ENCODE results near the gene WIF1.

WIF1 gene

DNA sequence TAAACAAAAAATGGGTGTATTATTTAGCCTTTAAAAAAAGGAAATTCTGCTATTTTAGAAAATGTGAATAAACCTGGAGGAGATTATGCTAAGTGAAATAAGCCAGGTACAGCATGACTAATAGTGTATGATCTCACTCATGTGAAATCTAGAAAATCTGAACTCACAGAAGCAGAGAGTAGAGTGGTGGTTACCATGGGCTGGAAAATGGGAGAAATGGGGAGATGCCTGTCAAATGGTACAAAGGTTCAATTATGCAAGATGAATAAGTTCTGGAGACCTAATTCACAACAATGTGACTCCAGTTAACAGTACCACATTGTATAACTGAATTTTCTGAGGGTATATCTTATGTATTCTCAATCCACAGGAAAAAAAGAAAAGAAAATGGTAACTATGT lies 30.9 kb upstream of the WIF1 start:
- POLR2A ChIA-PET = interaction anchor here (1.1 kb wide), 1 partner anchor 17 kb away, joined by 3 read pairs; the partner anchor contains the start of gene LEMD3
- CTCF ChIA-PET = no interaction called here

GRCh38 chr12:65147312-65147905 lies 26.3 kb upstream of the WIF1 start:
- DNase-seq (ENCODE audit: extremely low spot score) = no peak
- ChIA-PET CTCF (no interaction called here), POLR2A (no interaction called here)
- TF ChIP-seq SP1 (IDR thresholded peaks at IDR 0.05) = no peak
- TF ChIP-seq, protein P1, sequence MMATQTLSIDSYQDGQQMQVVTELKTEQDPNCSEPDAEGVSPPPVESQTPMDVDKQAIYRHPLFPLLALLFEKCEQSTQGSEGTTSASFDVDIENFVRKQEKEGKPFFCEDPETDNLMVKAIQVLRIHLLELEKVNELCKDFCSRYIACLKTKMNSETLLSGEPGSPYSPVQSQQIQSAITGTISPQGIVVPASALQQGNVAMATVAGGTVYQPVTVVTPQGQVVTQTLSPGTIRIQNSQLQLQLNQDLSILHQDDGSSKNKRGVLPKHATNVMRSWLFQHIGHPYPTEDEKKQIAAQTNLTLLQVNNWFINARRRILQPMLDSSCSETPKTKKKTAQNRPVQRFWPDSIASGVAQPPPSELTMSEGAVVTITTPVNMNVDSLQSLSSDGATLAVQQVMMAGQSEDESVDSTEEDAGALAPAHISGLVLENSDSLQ (IDR thresholded peaks at IDR 0.05) = peak; percentile 71
- TF ChIP-seq HDGF (IDR thresholded peaks at IDR 0.05; ENCODE audit: borderline replicate concordance) = no peak

More for the DNA sequence above, 30.9 kb upstream of the WIF1 start:
- no peak for DNase-seq (ENCODE audit: extremely low spot score)
- no peak for TF ChIP-seq ZNF384 (IDR thresholded peaks at IDR 0.05)
- no peak for TF ChIP-seq FOXM1 (IDR thresholded peaks at IDR 0.05; ENCODE audit: borderline replicate concordance)
- TF ChIP-seq SP1 (IDR thresholded peaks at IDR 0.05) = no peak
- no peak for TF ChIP-seq FOXK2 (IDR thresholded peaks at IDR 0.05)
- TF ChIP-seq SUZ12 (IDR thresholded peaks at IDR 0.05) = no peak
- TF ChIP-seq TARDBP (IDR thresholded peaks at IDR 0.05) = no peak
- TF ChIP-seq, protein P1 (IDR thresholded peaks at IDR 0.05) = no peak
- TF ChIP-seq L3MBTL2 (conservative IDR thresholded peaks at IDR 0.05) = no peak
- no peak for TF ChIP-seq FOXA1 (IDR thresholded peaks at IDR 0.05)
- no peak for TF ChIP-seq ARNT (IDR thresholded peaks at IDR 0.05)
- TF ChIP-seq HDGF (IDR thresholded peaks at IDR 0.05; ENCODE audit: borderline replicate concordance) = no peak
- no peak for TF ChIP-seq BHLHE40 (IDR thresholded peaks at IDR 0.05; ENCODE audit: borderline replicate concordance)
- TF ChIP-seq CTBP1 (IDR thresholded peaks at IDR 0.05; ENCODE audit: borderline replicate concordance) = no peak
- no peak for TF ChIP-seq LEF1 (IDR thresholded peaks at IDR 0.05; ENCODE audit: borderline replicate concordance)
- TF ChIP-seq ELF4 (IDR thresholded peaks at IDR 0.05) = no peak
- TF ChIP-seq NFRKB (IDR thresholded peaks at IDR 0.05) = no peak

GRCh38 chr12:65140738-65141137 lies 19.6 kb upstream of the WIF1 start:
- TF ChIP-seq LEF1 (IDR thresholded peaks at IDR 0.05; ENCODE audit: borderline replicate concordance) = no peak
- TF ChIP-seq CTBP1 (IDR thresholded peaks at IDR 0.05; ENCODE audit: borderline replicate concordance) = no peak
- TF ChIP-seq SP1 (IDR thresholded peaks at IDR 0.05) = no peak
- TF ChIP-seq FOXM1 (IDR thresholded peaks at IDR 0.05; ENCODE audit: borderline replicate concordance) = no peak
- no peak for TF ChIP-seq FOXK2 (IDR thresholded peaks at IDR 0.05)
- TF ChIP-seq BHLHE40 (IDR thresholded peaks at IDR 0.05; ENCODE audit: borderline replicate concordance) = no peak
- TF ChIP-seq NFRKB (IDR thresholded peaks at IDR 0.05) = no peak
- TF ChIP-seq ELF4 (IDR thresholded peaks at IDR 0.05) = no peak
- no peak for TF ChIP-seq HDGF (IDR thresholded peaks at IDR 0.05; ENCODE audit: borderline replicate concordance)
- TF ChIP-seq SUZ12 (IDR thresholded peaks at IDR 0.05) = no peak
- TF ChIP-seq ARNT (IDR thresholded peaks at IDR 0.05) = no peak
- TF ChIP-seq TARDBP (IDR thresholded peaks at IDR 0.05) = no peak
- no peak for TF ChIP-seq L3MBTL2 (conservative IDR thresholded peaks at IDR 0.05)
- no peak for TF ChIP-seq FOXA1 (IDR thresholded peaks at IDR 0.05)
- TF ChIP-seq, protein P1 (IDR thresholded peaks at IDR 0.05) = no peak
- TF ChIP-seq ZNF384 (IDR thresholded peaks at IDR 0.05) = no peak
- CTCF ChIA-PET = no interaction called here
- DNase-seq (ENCODE audit: extremely low spot score) = no peak
- POLR2A ChIA-PET = no interaction called here

DNA sequence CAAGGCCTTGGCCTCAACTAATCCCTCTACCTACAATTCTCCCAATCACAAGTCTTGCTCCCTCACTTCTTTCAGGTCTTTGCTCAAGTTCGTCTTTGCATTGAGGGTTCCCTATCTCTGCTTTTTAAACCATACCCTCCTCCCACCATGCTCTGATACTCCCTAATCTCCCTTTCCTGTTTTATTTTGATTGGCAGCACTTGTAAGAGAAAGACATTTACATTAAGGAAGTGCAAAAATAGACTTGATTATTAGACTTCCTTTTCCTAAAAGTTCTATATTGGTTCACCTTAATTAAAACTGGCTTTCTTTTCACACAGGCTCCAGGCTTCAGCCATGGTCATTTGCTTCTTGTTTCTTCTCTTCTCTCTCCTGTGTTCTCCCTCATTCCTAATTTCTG lies 18.3 kb upstream of the WIF1 start:
- no peak for DNase-seq (ENCODE audit: extremely low spot score)
- ChIA-PET POLR2A (no interaction called here), CTCF (interaction anchor here (0.7 kb wide), 1 partner anchor 16 kb away, joined by 8 read pairs; no protein-coding TSS in a partner anchor)
- TF ChIP-seq SP1 (IDR thresholded peaks at IDR 0.05) = no peak
- TF ChIP-seq ELF4 (IDR thresholded peaks at IDR 0.05) = no peak
- TF ChIP-seq ZNF384 (IDR thresholded peaks at IDR 0.05) = no peak
- TF ChIP-seq, protein P1 (IDR thresholded peaks at IDR 0.05) = no peak
- TF ChIP-seq L3MBTL2 (conservative IDR thresholded peaks at IDR 0.05) = no peak
- TF ChIP-seq CTBP1 (IDR thresholded peaks at IDR 0.05; ENCODE audit: borderline replicate concordance) = no peak
- TF ChIP-seq FOXK2 (IDR thresholded peaks at IDR 0.05) = no peak
- no peak for TF ChIP-seq HDGF (IDR thresholded peaks at IDR 0.05; ENCODE audit: borderline replicate concordance)
- TF ChIP-seq TARDBP (IDR thresholded peaks at IDR 0.05) = no peak
- TF ChIP-seq NFRKB (IDR thresholded peaks at IDR 0.05) = no peak
- no peak for TF ChIP-seq FOXA1 (IDR thresholded peaks at IDR 0.05)
- TF ChIP-seq FOXM1 (IDR thresholded peaks at IDR 0.05; ENCODE audit: borderline replicate concordance) = no peak
- no peak for TF ChIP-seq ARNT (IDR thresholded peaks at IDR 0.05)
- TF ChIP-seq SUZ12 (IDR thresholded peaks at IDR 0.05) = no peak

GRCh38 chr12:65133879-65134278 lies 12.8 kb upstream of the WIF1 start:
- TF ChIP-seq L3MBTL2 (conservative IDR thresholded peaks at IDR 0.05) (no peak), HDGF (IDR thresholded peaks at IDR 0.05; ENCODE audit: borderline replicate concordance) (no peak), FOXA1 (IDR thresholded peaks at IDR 0.05) (no peak), CTBP1 (IDR thresholded peaks at IDR 0.05; ENCODE audit: borderline replicate concordance) (no peak), SUZ12 (IDR thresholded peaks at IDR 0.05) (no peak), FOXK2 (IDR thresholded peaks at IDR 0.05) (no peak), SP1 (IDR thresholded peaks at IDR 0.05) (no peak), NFRKB (IDR thresholded peaks at IDR 0.05) (no peak), TARDBP (IDR thresholded peaks at IDR 0.05) (no peak), BHLHE40 (IDR thresholded peaks at IDR 0.05; ENCODE audit: borderline replicate concordance) (no peak), ELF4 (IDR thresholded peaks at IDR 0.05) (no peak), ZNF384 (IDR thresholded peaks at IDR 0.05) (no peak), FOXM1 (IDR thresholded peaks at IDR 0.05; ENCODE audit: borderline replicate concordance) (no peak)
- TF ChIP-seq, protein P1 (IDR thresholded peaks at IDR 0.05) = no peak
- ChIA-PET POLR2A (no interaction called here), CTCF (no interaction called here)
- no peak for DNase-seq (ENCODE audit: extremely low spot score)

Measured in HEK293T (cell line).